Tibial nerve (tissue), 4 donors: ENCODE measurements around the gene STAM. TPM values are rescaled to one million over a fixed set of nuclear protein-coding genes. Genes with fewer than 3 reads are reported as not detected.

Experiments used
- DNase-seq, 2 donors: peaks; one replicate each; pipeline ENCODE4 v3.0.0-alpha.2; 2019; ENCODE audit warnings: low spot score in 2 of 2
- H3K27ac ChIP-seq, 4 donors: fragments of 200-600 bp; sonication (generic) in 3 of 4; one replicate each; pipeline ENCODE4 v1.5.1; 2017 to 2019; ENCODE audit warnings: mild to moderate bottlenecking in 1 of 4
- H3K27me3 ChIP-seq, 2 donors: fragments of 200-600 bp; sonication (generic) in 1 of 2; one replicate each; pipeline versions ENCODE4 v1.5.1 to v1.6.0; 2017 to 2019
- H3K36me3 ChIP-seq, 3 donors: fragments of 200-600 bp; sonication (generic); one replicate each; pipeline ENCODE4 v1.5.1; 2018 to 2019
- H3K4me1 ChIP-seq, 4 donors: fragments of 200-600 bp; sonication (generic) in 3 of 4; one replicate each; pipeline ENCODE4 v1.5.1; 2017 to 2019
- H3K4me3 ChIP-seq, 4 donors: fragments of 200-600 bp; sonication (generic) in 3 of 4; one replicate each; pipeline ENCODE4 v1.5.1; 2017 to 2019; ENCODE audit warnings: mild to moderate bottlenecking in 1 of 4, moderate library complexity in 1 of 4
- H3K9me3 ChIP-seq, 4 donors: fragments of 200-600 bp; sonication (generic) in 3 of 4; one replicate each; pipeline ENCODE4 v1.5.1; 2017 to 2019
- CTCF ChIP-seq, 5 experiments: fragments of 200-600 bp in 3 of 5; fragments of 450-650 bp in 2 of 5; sonication (generic) in 3 of 5; IDR thresholded peaks; one replicate each; pipeline ENCODE4 v1.5.1; 2016 to 2019; ENCODE audit warnings: antibody characterized with exemption in 5 of 5, mild to moderate bottlenecking in 3 of 5, moderate library complexity in 2 of 5
- EP300 ChIP-seq, 2 donors: sonication (generic); formaldehyde crosslinking; IDR thresholded peaks; one replicate each; pipeline ENCODE4 v1.6.1; 2017; ENCODE audit warnings: antibody characterized with exemption in 2 of 2, mild to moderate bottlenecking in 1 of 2
- POLR2A ChIP-seq, 2 donors: fragments of 450-650 bp; IDR thresholded peaks; one replicate each; pipeline ENCODE4 v1.6.1; 2017; ENCODE audit warnings: antibody characterized with exemption in 2 of 2, mild to moderate bottlenecking in 2 of 2, moderate library complexity in 2 of 2
- WGBS, 2 donors: methylation state at CpG; one replicate each; pipeline ENCODE4 v1.1.5; 2018; 5-methylcytosine and 5-hydroxymethylcytosine counted together
- total RNA-seq, 4 donors: library from RNA; depleted of rRNA; stranded (reverse); fragments of >200 nt; gene quantifications; one replicate each; pipeline ENCODE4 v1.1.0, GENCODE V29; 2016

Gene STAM
- total RNA-seq, 4 donors from 2014 or later = 17.3 to 28.2 (median 25.1) TPM

GRCh38 chr10:17674566-17674965, 30.6 kb downstream of the STAM start:
- H3K9me3 ChIP-seq = peaks cover 0 to 5% (median 0%) of the 10 kb centered on the region in 4 donors
- H3K4me1 ChIP-seq = peaks cover 0 to 29% (median 0%) of the 10 kb centered on the region in 4 donors
- H3K27me3 ChIP-seq = no peaks in the 10 kb centered on the region
- TF ChIP-seq EP300 (IDR thresholded peaks at IDR 0.05) (no peak), CTCF (IDR thresholded peaks at IDR 0.05) (no peak)
- DNase-seq = no peak
- H3K27ac ChIP-seq = no peak overlapping the region
- H3K36me3 ChIP-seq = no peaks in the 10 kb centered on the region
- H3K4me3 ChIP-seq = no peak overlapping the region

GRCh38 chr10:17675638-17676037, 31.7 kb downstream of the STAM start:
- DNase-seq = no peak
- Histone ChIP-seq H3K4me3 (no peak overlapping the region), H3K9me3 (peaks cover 0 to 9% (median 0%) of the 10 kb centered on the region in 4 donors), H3K4me1 (peaks cover 0 to 29% (median 0%) of the 10 kb centered on the region in 4 donors), H3K27ac (no peak overlapping the region), H3K27me3 (no peaks in the 10 kb centered on the region), H3K36me3 (no peaks in the 10 kb centered on the region)
- WGBS, 2 donors = 82 to 83% methylated on average over 4 of the region's 4 CpGs
- no peak for TF ChIP-seq EP300 (IDR thresholded peaks at IDR 0.05)
- no peak for TF ChIP-seq CTCF (IDR thresholded peaks at IDR 0.05)
- no peak for TF ChIP-seq POLR2A (IDR thresholded peaks at IDR 0.05)

GRCh38 chr10:17676919-17677318, 33.0 kb downstream of the STAM start:
- H3K36me3 ChIP-seq = no peaks in the 10 kb centered on the region
- H3K9me3 ChIP-seq = peaks cover 0 to 9% (median 0%) of the 10 kb centered on the region in 4 donors
- TF ChIP-seq CTCF (IDR thresholded peaks at IDR 0.05) = no peak
- no peak for TF ChIP-seq POLR2A (IDR thresholded peaks at IDR 0.05)
- TF ChIP-seq EP300 (IDR thresholded peaks at IDR 0.05) = no peak
- WGBS, 2 donors = 96 to 100% methylated on average over 1 of the region's 1 CpG
- H3K27ac ChIP-seq = no peak overlapping the region
- no peak overlapping the region for H3K4me3 ChIP-seq
- no peaks in the 10 kb centered on the region for H3K27me3 ChIP-seq
- H3K4me1 ChIP-seq = peaks cover 0 to 18% (median 0%) of the 10 kb centered on the region in 4 donors
- DNase-seq = no peak

- Histone ChIP-seq H3K27ac (peak overlapping the region in 3 of 4 donors; percentile 11 to 57 (median 55)), H3K4me3 (no peak overlapping the region), H3K27me3 (no peaks in the 10 kb centered on the region), H3K9me3 (peaks cover 0 to 9% (median 0%) of the 10 kb centered on the region in 4 donors), H3K4me1 (peaks cover 0 to 21% (median 0%) of the 10 kb centered on the region in 4 donors), H3K36me3 (no peaks in the 10 kb centered on the region)
- WGBS, 2 donors = 44 to 45% methylated on average over 2 of the region's 2 CpGs
- no peak for DNase-seq
- TF ChIP-seq POLR2A (IDR thresholded peaks at IDR 0.05) = no peak
- no peak for TF ChIP-seq CTCF (IDR thresholded peaks at IDR 0.05)
- no peak for TF ChIP-seq EP300 (IDR thresholded peaks at IDR 0.05)
Observed at GRCh38 chr10:17682236-17682946, 38.4 kb downstream of the STAM start.

DNA sequence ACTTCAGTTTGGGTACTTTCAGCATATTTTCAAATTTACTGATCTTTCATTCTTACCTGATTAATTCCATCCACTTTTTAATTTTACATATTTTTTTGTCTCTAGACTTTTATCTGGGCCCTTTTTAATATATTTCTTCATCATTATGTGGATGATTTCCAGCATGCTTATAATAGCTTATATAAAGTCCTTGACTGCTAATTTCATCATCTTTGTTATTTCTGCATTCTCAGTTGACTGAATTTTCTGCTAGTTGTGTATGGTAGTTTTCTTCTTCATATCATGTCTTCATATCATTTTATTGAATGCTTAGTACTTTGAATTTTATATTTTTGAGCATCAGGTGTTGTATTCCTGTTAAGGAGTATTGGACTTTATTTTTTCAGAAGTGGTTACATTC, 39.6 kb downstream of the STAM start:
- TF ChIP-seq POLR2A (IDR thresholded peaks at IDR 0.05) (no peak), CTCF (IDR thresholded peaks at IDR 0.05) (no peak), EP300 (IDR thresholded peaks at IDR 0.05) (no peak)
- Histone ChIP-seq H3K4me3 (no peak overlapping the region), H3K9me3 (peaks cover 0 to 9% (median 0%) of the 10 kb centered on the region in 4 donors), H3K27me3 (no peaks in the 10 kb centered on the region), H3K36me3 (peaks cover 0 to 3% (median 0%) of the 10 kb centered on the region in 3 donors), H3K27ac (peak overlapping the region in 1 of 4 donors; percentile 55), H3K4me1 (peaks cover 0 to 17% (median 0%) of the 10 kb centered on the region in 4 donors)
- DNase-seq = no peak
